ENCODE data around the gene TEAD4. TPM values are rescaled to one million over a fixed set of nuclear protein-coding genes. Genes with fewer than 3 reads are reported as not detected.

Gene TEAD4
- total RNA-seq: 24.1 to 26.0 TPM (median 24.9 TPM) in 3 replicates
- long read RNA-seq, transcript TEAD4-202 (13 exons, 1,690 nt): major isoform, 18 of 39 reads
- long read RNA-seq, partial matches to known transcripts: 15 of 39 reads
- long read RNA-seq, other reads (novel, unspliced or antisense): 5 of 39 reads

DNA sequence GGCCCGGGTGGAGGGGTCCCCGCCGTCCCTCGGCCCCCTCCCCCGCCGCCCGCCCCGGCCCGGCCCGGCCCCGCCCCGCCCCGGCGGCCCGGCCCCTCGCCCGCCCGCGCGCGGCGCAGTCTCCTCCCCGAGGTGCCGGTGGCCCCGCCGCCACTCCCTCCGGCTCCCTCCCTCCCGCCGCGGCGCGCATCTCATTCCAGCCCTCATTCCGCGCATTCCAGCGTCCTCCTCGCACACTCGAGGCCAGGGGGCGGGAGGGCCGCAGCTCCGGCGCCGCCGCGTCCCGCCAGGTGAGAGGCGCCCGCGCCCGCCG, at the start of gene TEAD4:
Gene TEAD4, plus strand, starts transcription at position 206 of the 313 bp plus-strand sequence.
- peak within 1 kb of the TSS; percentile 95 for H3K27ac Mint-ChIP-seq (ENCODE audit: unreplicated experiment)
- TF ChIP-seq, protein P1, sequence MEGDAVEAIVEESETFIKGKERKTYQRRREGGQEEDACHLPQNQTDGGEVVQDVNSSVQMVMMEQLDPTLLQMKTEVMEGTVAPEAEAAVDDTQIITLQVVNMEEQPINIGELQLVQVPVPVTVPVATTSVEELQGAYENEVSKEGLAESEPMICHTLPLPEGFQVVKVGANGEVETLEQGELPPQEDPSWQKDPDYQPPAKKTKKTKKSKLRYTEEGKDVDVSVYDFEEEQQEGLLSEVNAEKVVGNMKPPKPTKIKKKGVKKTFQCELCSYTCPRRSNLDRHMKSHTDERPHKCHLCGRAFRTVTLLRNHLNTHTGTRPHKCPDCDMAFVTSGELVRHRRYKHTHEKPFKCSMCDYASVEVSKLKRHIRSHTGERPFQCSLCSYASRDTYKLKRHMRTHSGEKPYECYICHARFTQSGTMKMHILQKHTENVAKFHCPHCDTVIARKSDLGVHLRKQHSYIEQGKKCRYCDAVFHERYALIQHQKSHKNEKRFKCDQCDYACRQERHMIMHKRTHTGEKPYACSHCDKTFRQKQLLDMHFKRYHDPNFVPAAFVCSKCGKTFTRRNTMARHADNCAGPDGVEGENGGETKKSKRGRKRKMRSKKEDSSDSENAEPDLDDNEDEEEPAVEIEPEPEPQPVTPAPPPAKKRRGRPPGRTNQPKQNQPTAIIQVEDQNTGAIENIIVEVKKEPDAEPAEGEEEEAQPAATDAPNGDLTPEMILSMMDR (IDR thresholded peaks at IDR 0.05): no peak

DNA sequence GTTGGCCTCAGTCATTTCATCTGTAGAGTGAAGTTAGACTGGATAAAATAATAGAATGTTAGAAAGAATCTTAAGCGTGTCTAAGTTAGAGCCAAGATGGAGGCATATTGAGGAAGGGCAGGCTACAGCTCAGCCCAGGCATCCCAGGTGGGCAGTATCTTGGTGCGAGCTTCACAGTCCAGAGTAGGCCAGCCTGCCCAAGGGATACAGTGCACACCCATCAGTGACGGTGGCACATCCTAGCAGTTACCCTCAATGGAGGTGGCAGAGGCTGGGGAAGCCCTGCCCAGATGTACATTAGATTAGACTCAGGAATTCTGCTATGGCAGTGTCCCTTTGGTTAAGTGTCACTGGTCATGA, 47.0 kb upstream of the TEAD4 start:
- TF ChIP-seq, protein P1 (IDR thresholded peaks at IDR 0.05): no peak
- Mint-ChIP-seq H3K27me3 (ENCODE audit: low read depth) (no peaks in the 10 kb centered on the region), H3K36me3 (ENCODE audit: low read depth) (peaks cover 22% of the 10 kb centered on the region), H3K4me1 (ENCODE audit: low read depth) (peaks cover 6% of the 10 kb centered on the region), H3K4me3 (ENCODE audit: unreplicated experiment) (no peak overlapping the region), H3K9me3 (ENCODE audit: low read depth) (no peaks in the 10 kb centered on the region), H3K27ac (ENCODE audit: unreplicated experiment) (no peak overlapping the region)
- DNase-seq (ENCODE audit: low spot score): no peak

More for the DNA sequence above, at the start of gene TEAD4:
- peaks cover 45% of the 10 kb centered on the region for H3K4me1 Mint-ChIP-seq (ENCODE audit: low read depth)
- peak within 1 kb of the TSS; percentile 83 for H3K4me3 Mint-ChIP-seq (ENCODE audit: unreplicated experiment)
- no peaks in the 10 kb centered on the region for H3K27me3 Mint-ChIP-seq (ENCODE audit: low read depth)
- H3K9me3 Mint-ChIP-seq (ENCODE audit: low read depth): no peaks in the 10 kb centered on the region
- peak; percentile 95 for DNase-seq (ENCODE audit: low spot score)
- H3K36me3 Mint-ChIP-seq (ENCODE audit: low read depth): no peaks in the 10 kb centered on the region

DNA sequence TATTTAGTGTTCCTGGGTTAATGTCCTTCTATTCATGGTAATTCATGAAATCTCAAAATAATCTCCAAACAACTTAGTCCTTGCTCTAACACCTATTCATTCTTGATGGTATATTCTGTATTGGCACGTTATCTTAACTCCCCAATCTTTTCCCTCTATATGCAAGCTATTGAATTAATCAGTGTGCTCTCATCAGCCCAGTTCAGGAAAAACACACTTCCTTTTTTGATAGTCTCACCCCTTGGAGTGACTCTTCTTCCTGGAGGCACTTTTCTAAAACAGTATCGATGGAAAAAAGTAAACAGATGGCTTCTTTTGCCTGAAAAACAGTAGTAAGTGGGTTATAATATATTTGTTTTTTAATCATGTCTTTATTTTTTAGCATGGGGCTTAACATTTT, 39.9 kb upstream of the TEAD4 start:
- H3K27ac Mint-ChIP-seq (ENCODE audit: unreplicated experiment): no peak overlapping the region
- no peaks in the 10 kb centered on the region for H3K9me3 Mint-ChIP-seq (ENCODE audit: low read depth)
- no peaks in the 10 kb centered on the region for H3K27me3 Mint-ChIP-seq (ENCODE audit: low read depth)
- peaks cover 20% of the 10 kb centered on the region for H3K36me3 Mint-ChIP-seq (ENCODE audit: low read depth)
- no peak for DNase-seq (ENCODE audit: low spot score)
- peaks cover 3% of the 10 kb centered on the region for H3K4me1 Mint-ChIP-seq (ENCODE audit: low read depth)
- H3K4me3 Mint-ChIP-seq (ENCODE audit: unreplicated experiment): no peak overlapping the region
- TF ChIP-seq, protein P1 (IDR thresholded peaks at IDR 0.05): no peak

DNA sequence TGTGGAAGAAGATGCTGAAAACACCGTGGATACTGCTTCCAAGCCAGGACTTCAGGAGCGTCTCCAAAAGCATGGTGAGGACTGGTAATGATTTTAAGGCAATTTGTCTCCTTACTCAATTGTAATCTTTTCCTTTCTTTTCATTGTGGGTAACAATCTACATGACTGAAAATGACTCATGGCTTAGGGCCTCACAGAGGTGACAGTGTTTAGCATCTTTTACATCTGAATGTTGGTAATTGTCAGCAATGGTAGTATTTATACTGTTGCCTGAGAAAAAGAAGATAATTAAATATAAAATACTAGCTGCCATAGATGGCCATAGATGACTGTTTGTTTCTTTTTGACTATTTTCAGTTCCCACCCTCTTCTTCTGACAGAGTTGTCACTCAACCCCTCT, 36.9 kb upstream of the TEAD4 start:
- no peak for DNase-seq (ENCODE audit: low spot score)
- peaks cover 8% of the 10 kb centered on the region for H3K4me1 Mint-ChIP-seq (ENCODE audit: low read depth)
- no peak overlapping the region for H3K27ac Mint-ChIP-seq (ENCODE audit: unreplicated experiment)
- no peaks in the 10 kb centered on the region for H3K9me3 Mint-ChIP-seq (ENCODE audit: low read depth)
- H3K36me3 Mint-ChIP-seq (ENCODE audit: low read depth): peaks cover 21% of the 10 kb centered on the region
- H3K27me3 Mint-ChIP-seq (ENCODE audit: low read depth): no peaks in the 10 kb centered on the region
- H3K4me3 Mint-ChIP-seq (ENCODE audit: unreplicated experiment): no peak overlapping the region
- TF ChIP-seq, protein P1 (IDR thresholded peaks at IDR 0.05): no peak

DNA sequence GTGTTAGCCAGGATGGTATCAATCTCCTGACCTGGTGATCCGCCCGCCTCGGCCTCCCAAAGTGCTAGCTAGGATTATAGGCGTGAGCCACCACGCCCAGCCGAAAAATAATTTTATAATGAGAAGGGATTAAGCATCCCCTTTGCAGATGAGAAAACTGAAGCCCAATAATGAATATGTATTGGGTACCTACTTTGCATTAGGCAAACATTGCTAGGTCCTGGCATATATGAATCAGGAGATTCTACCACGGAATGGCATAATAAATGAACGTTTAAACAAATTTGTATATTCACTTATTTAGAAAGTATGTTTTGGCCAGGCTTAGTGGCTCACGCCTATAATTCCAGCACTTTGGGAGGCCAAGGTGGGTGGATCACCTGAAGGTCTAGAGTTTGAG, 36.1 kb upstream of the TEAD4 start:
- Mint-ChIP-seq H3K4me3 (ENCODE audit: unreplicated experiment) (no peak overlapping the region), H3K36me3 (ENCODE audit: low read depth) (peaks cover 26% of the 10 kb centered on the region), H3K9me3 (ENCODE audit: low read depth) (no peaks in the 10 kb centered on the region), H3K4me1 (ENCODE audit: low read depth) (peaks cover 8% of the 10 kb centered on the region), H3K27me3 (ENCODE audit: low read depth) (no peaks in the 10 kb centered on the region), H3K27ac (ENCODE audit: unreplicated experiment) (no peak overlapping the region)
- TF ChIP-seq, protein P1 (IDR thresholded peaks at IDR 0.05): no peak
- no peak for DNase-seq (ENCODE audit: low spot score)

All from chondrocyte (in vitro differentiated cells).